ENCODE results near the gene OARD1. TPM values are rescaled to one million over a fixed set of nuclear protein-coding genes. Genes with fewer than 3 reads are reported as not detected.
"Not testable (repeated sequence)": the region's sequence is repeated elsewhere in the genome, so short reads cannot be mapped to it uniquely, and the experiment has no call there.

The OARD1 gene
- 10 to 100 TPM; 56.4 to 66.3 (median 59.2) TPM for polyA plus RNA-seq (ENCODE audit: insufficient read length in 3 of 3)
- long read RNA-seq, donor 1, partial matches to known transcripts = 7 of 20 reads
- long read RNA-seq, donor 1, other reads (novel, unspliced or antisense) = 0 of 20 reads
- long read RNA-seq, donor 2, transcript OARD1-202 (6 exons, 1,337 nt) = major isoform, 7 of 19 reads
- long read RNA-seq, donor 2, partial matches to known transcripts = 7 of 19 reads
- long read RNA-seq, donor 2, other reads (novel, unspliced or antisense) = 0 of 19 reads
- long read RNA-seq, donor 3, transcript OARD1-202 (6 exons, 1,337 nt) = major isoform, 11 of 37 reads
- long read RNA-seq, donor 3, transcript OARD1-210 (6 exons, 3,330 nt) = minor isoform, 9 of 37 reads
- long read RNA-seq, donor 3, partial matches to known transcripts = 7 of 37 reads
- long read RNA-seq, donor 3, other reads (novel, unspliced or antisense) = 0 of 37 reads
- long read RNA-seq, donor 4, transcript OARD1-210 (6 exons, 3,330 nt) = major isoform, 6 of 23 reads
- long read RNA-seq, donor 4, partial matches to known transcripts = 0 of 23 reads
- long read RNA-seq, donor 4, other reads (novel, unspliced or antisense) = 5 of 23 reads
- long read RNA-seq, donor 5 = 0 reads
- long read RNA-seq, donor 6, transcript OARD1-210 (6 exons, 3,330 nt) = major isoform, 6 of 18 reads
- long read RNA-seq, donor 6, partial matches to known transcripts = 5 of 18 reads
- long read RNA-seq, donor 6, other reads (novel, unspliced or antisense) = 0 of 18 reads
- long read RNA-seq, donor 7, transcript OARD1-203 (6 exons, 1,515 nt) = minor isoform, 6 of 36 reads
- long read RNA-seq, donor 7, transcript OARD1-210 (6 exons, 3,330 nt) = major isoform, 8 of 36 reads
- long read RNA-seq, donor 7, transcript OARD1-202 (6 exons, 1,337 nt) = minor isoform, 6 of 36 reads
- long read RNA-seq, donor 7, partial matches to known transcripts = 10 of 36 reads
- long read RNA-seq, donor 7, other reads (novel, unspliced or antisense) = 0 of 36 reads
- long read RNA-seq, donor 8 = 0 reads
- long read RNA-seq, donor 9, transcript OARD1-210 (6 exons, 3,330 nt) = major isoform, 8 of 20 reads
- long read RNA-seq, donor 9, partial matches to known transcripts = 6 of 20 reads
- long read RNA-seq, donor 9, other reads (novel, unspliced or antisense) = 0 of 20 reads
- long read RNA-seq, donor 10, transcript OARD1-210 (6 exons, 3,330 nt) = major isoform, 9 of 87 reads
- long read RNA-seq, donor 10, partial matches to known transcripts = 65 of 87 reads
- long read RNA-seq, donor 10, other reads (novel, unspliced or antisense) = 0 of 87 reads
- long read RNA-seq, donor 11, transcript OARD1-210 (6 exons, 3,330 nt) = major isoform, 7 of 22 reads
- long read RNA-seq, donor 11, partial matches to known transcripts = 0 of 22 reads
- long read RNA-seq, donor 11, other reads (novel, unspliced or antisense) = 5 of 22 reads
- long read RNA-seq, donor 12, partial matches to known transcripts = 0 of 7 reads
- long read RNA-seq, donor 12, other reads (novel, unspliced or antisense) = 0 of 7 reads
- long read RNA-seq, donor 13 = 0 reads
- long read RNA-seq, donor 14, transcript OARD1-210 (6 exons, 3,330 nt) = major isoform, 6 of 25 reads
- long read RNA-seq, donor 14, partial matches to known transcripts = 8 of 25 reads
- long read RNA-seq, donor 14, other reads (novel, unspliced or antisense) = 0 of 25 reads
- long read RNA-seq, donor 15, partial matches to known transcripts = 0 of 5 reads
- long read RNA-seq, donor 15, other reads (novel, unspliced or antisense) = 0 of 5 reads
- long read RNA-seq, donor 16, transcript OARD1-202 (6 exons, 1,337 nt) = minor isoform, 10 of 41 reads
- long read RNA-seq, donor 16, transcript OARD1-210 (6 exons, 3,330 nt) = major isoform, 14 of 41 reads
- long read RNA-seq, donor 16, partial matches to known transcripts = 5 of 41 reads
- long read RNA-seq, donor 16, other reads (novel, unspliced or antisense) = 0 of 41 reads

- DNase-seq (ENCODE audit: extremely low read depth in 1 of 11, low read depth in 9 of 11, low spot score in 4 of 11) = peak; percentile 99 to 100 (median 99)
Measured at GRCh38 chr6:41071923-41072835, at the start of gene OARD1. OARD1 (minus strand) TSS chr6:41072356; CDS start chr6:41071634, 722 bp downstream.

- no peak for DNase-seq (ENCODE audit: extremely low read depth in 1 of 11, low read depth in 9 of 11, low spot score in 4 of 11)
Measured at GRCh38 chr6:41120058-41120457, 47.9 kb upstream of the OARD1 start.

GRCh38 chr6:41119508-41119907 is 47.4 kb upstream of the OARD1 start:
- no peak for DNase-seq (ENCODE audit: extremely low read depth in 1 of 11, low read depth in 9 of 11, low spot score in 4 of 11)

GRCh38 chr6:41115027-41115426 is 42.9 kb upstream of the OARD1 start:
- DNase-seq (ENCODE audit: extremely low read depth in 1 of 11, low read depth in 9 of 11, low spot score in 4 of 11) = not testable (repeated sequence)

GRCh38 chr6:41111017-41111416 is 38.9 kb upstream of the OARD1 start:
- DNase-seq (ENCODE audit: extremely low read depth in 1 of 11, low read depth in 9 of 11, low spot score in 4 of 11) = no peak

- no peak for DNase-seq (ENCODE audit: extremely low read depth in 1 of 11, low read depth in 9 of 11, low spot score in 4 of 11)
Measured at GRCh38 chr6:41103847-41104246, 31.7 kb upstream of the OARD1 start.

GRCh38 chr6:41100871-41101287 is 28.7 kb upstream of the OARD1 start:
- no peak for DNase-seq (ENCODE audit: extremely low read depth in 1 of 11, low read depth in 9 of 11, low spot score in 4 of 11)

GRCh38 chr6:41098366-41098765 is 26.2 kb upstream of the OARD1 start:
- no peak for DNase-seq (ENCODE audit: extremely low read depth in 1 of 11, low read depth in 9 of 11, low spot score in 4 of 11)

GRCh38 chr6:41097467-41098090 is 25.4 kb upstream of the OARD1 start:
- DNase-seq (ENCODE audit: extremely low read depth in 1 of 11, low read depth in 9 of 11, low spot score in 4 of 11) = no peak

GRCh38 chr6:41093729-41094128 is 21.6 kb upstream of the OARD1 start:
- DNase-seq (ENCODE audit: extremely low read depth in 1 of 11, low read depth in 9 of 11, low spot score in 4 of 11) = no peak

- no peak for DNase-seq (ENCODE audit: extremely low read depth in 1 of 11, low read depth in 9 of 11, low spot score in 4 of 11)
Measured at GRCh38 chr6:41092421-41093140, 20.4 kb upstream of the OARD1 start.

- DNase-seq (ENCODE audit: extremely low read depth in 1 of 11, low read depth in 9 of 11, low spot score in 4 of 11) = no peak
Measured at GRCh38 chr6:41090841-41091761, 18.9 kb upstream of the OARD1 start.

GRCh38 chr6:41088451-41088850 is 16.3 kb upstream of the OARD1 start:
- no peak for DNase-seq (ENCODE audit: extremely low read depth in 1 of 11, low read depth in 9 of 11, low spot score in 4 of 11)

- DNase-seq (ENCODE audit: extremely low read depth in 1 of 11, low read depth in 9 of 11, low spot score in 4 of 11) = no peak
Measured at GRCh38 chr6:41085182-41085581, 13.0 kb upstream of the OARD1 start.

GRCh38 chr6:41083072-41083471 is 10.9 kb upstream of the OARD1 start:
- no peak for DNase-seq (ENCODE audit: extremely low read depth in 1 of 11, low read depth in 9 of 11, low spot score in 4 of 11)
